ENCODE data around the gene PIGU.

- TF ChIP-seq POLR2A (IDR thresholded peaks at IDR 0.05) (no peak), CTCF (IDR thresholded peaks at IDR 0.05) (no peak)
These were observed 102.5 kb downstream of the PIGU start for GRCh38 chr20:34574426-34574825.
